GM21447 (cell line): ENCODE data around the gene SYNDIG1.

Experiments used
- ATAC-seq: cut with Tn5 transposase; IDR thresholded peaks from one replicate; pipeline ENCODE4 v1.9.1; 2021; ENCODE audit not compliant: unreplicated experiment

The SYNDIG1 gene

GRCh38 chr20:24559114-24559732 is 89.8 kb downstream of the SYNDIG1 start:
- no peak for ATAC-seq

GRCh38 chr20:24560571-24561491 is 91.4 kb downstream of the SYNDIG1 start:
- ATAC-seq: no peak

- ATAC-seq: no peak
Measured at GRCh38 chr20:24565835-24566351, 96.5 kb downstream of the SYNDIG1 start.

GRCh38 chr20:24566656-24567055 is 97.2 kb downstream of the SYNDIG1 start:
- no peak for ATAC-seq

- ATAC-seq: no peak
Measured at GRCh38 chr20:24567508-24567907, 98.1 kb downstream of the SYNDIG1 start.

GRCh38 chr20:24568842-24569241 is 99.4 kb downstream of the SYNDIG1 start:
- ATAC-seq: no peak

GRCh38 chr20:24571159-24571558 is 101.7 kb downstream of the SYNDIG1 start:
- no peak for ATAC-seq

GRCh38 chr20:24572140-24572539 is 102.7 kb downstream of the SYNDIG1 start:
- no peak for ATAC-seq

- ATAC-seq: no peak
Measured at GRCh38 chr20:24572862-24573261, 103.4 kb downstream of the SYNDIG1 start.

- ATAC-seq: no peak
Measured at GRCh38 chr20:24573557-24573956, 104.1 kb downstream of the SYNDIG1 start.

- no peak for ATAC-seq
Measured at GRCh38 chr20:24574307-24574706, 104.9 kb downstream of the SYNDIG1 start.

GRCh38 chr20:24574797-24575196 is 105.4 kb downstream of the SYNDIG1 start:
- ATAC-seq: no peak

GRCh38 chr20:24575811-24576210 is 106.4 kb downstream of the SYNDIG1 start:
- no peak for ATAC-seq

GRCh38 chr20:24576447-24576846 is 107.0 kb downstream of the SYNDIG1 start:
- no peak for ATAC-seq

GRCh38 chr20:24577271-24577909 is 108.0 kb downstream of the SYNDIG1 start:
- no peak for ATAC-seq

- ATAC-seq: no peak
Measured at GRCh38 chr20:24578567-24579415, 109.4 kb downstream of the SYNDIG1 start.

GRCh38 chr20:24579475-24579874 is 110.0 kb downstream of the SYNDIG1 start:
- no peak for ATAC-seq

GRCh38 chr20:24580006-24580405 is 110.6 kb downstream of the SYNDIG1 start:
- no peak for ATAC-seq

- ATAC-seq: no peak
Measured at GRCh38 chr20:24580855-24581254, 111.4 kb downstream of the SYNDIG1 start.

GRCh38 chr20:24581443-24582170 is 112.2 kb downstream of the SYNDIG1 start:
- no peak for ATAC-seq
